Measurements from ENCODE around the gene ELK1. TPM values are rescaled to one million over a fixed set of nuclear protein-coding genes. Genes with fewer than 3 reads are reported as not detected.

The ELK1 gene
- total RNA-seq, 1 donor from 2014 or later, result 18.9 TPM

DNA sequence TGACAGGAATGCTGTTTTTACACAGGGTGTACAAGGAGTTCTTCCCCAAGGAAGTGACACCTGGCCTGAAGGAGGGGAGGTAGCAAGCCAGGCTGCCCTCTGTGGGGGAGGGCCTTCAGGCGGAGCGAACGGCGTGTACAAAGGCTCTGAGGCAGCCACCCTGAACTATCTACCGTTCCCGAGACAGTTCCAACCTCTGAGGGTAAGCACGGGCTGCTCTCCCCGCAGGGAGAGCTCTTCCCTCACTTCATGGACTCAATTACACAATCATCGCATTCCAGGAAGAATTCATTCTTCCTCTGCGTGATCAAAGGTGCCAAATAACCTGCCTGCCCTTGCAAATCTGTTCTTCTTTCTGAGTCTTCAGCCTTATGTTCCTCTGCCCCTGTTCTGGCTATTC lies 4.8 kb downstream of the ELK1 start:
- TF ChIP-seq POLR2AphosphoS5 (IDR thresholded peaks at IDR 0.05; ENCODE audit: insufficient read depth in 1 of 2, low read depth in 1 of 2) (no peak), POLR2A (IDR thresholded peaks at IDR 0.05) (no peak)
- intact Hi-C loops (cut with DNase I), result no loop called here
- Histone ChIP-seq H3K4me1 (peaks cover 14% of the 10 kb centered on the region), H3K27ac (no peak overlapping the region), H3K27me3 (no peaks in the 10 kb centered on the region), H3K36me3 (peaks cover 0 to 3% of the 10 kb centered on the region in 2 donors), H3K4me3 (no peak overlapping the region), H3K9me3 (no peaks in the 10 kb centered on the region)
- no peak for DNase-seq (ENCODE audit: extremely low spot score in 2 of 2)

DNA sequence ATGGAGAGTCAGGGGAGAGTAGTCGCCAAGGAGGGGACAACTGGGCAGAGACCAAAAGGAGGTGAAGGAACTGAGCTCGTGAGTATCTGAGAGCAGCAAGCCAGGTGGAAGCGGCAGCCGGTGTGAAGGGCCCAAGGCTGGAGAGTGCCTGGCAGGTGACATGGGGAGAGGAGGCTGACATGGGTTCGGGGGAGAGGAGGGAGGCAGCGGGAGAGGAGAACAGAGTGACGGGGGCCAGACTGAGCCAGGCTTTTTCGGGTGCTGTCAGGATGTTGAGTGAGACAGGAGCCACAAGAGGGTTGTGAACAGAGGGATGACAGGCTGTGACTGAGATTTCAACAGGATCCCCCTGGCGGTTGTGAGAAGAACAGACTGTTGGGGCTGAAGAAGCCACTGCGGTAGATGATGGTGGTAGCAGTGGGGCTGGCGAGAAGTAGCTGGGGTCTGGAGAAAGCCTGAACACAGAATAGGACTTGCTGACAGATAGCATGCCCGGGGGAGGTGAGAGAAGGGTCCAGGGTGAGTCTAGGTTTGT lies 5.7 kb downstream of the ELK1 start:
- intact Hi-C loops (cut with DNase I), result no loop called here
- TF ChIP-seq POLR2A (IDR thresholded peaks at IDR 0.05) (no peak), POLR2AphosphoS5 (IDR thresholded peaks at IDR 0.05; ENCODE audit: insufficient read depth in 1 of 2, low read depth in 1 of 2) (no peak)
- TF ChIP-seq, protein P1, sequence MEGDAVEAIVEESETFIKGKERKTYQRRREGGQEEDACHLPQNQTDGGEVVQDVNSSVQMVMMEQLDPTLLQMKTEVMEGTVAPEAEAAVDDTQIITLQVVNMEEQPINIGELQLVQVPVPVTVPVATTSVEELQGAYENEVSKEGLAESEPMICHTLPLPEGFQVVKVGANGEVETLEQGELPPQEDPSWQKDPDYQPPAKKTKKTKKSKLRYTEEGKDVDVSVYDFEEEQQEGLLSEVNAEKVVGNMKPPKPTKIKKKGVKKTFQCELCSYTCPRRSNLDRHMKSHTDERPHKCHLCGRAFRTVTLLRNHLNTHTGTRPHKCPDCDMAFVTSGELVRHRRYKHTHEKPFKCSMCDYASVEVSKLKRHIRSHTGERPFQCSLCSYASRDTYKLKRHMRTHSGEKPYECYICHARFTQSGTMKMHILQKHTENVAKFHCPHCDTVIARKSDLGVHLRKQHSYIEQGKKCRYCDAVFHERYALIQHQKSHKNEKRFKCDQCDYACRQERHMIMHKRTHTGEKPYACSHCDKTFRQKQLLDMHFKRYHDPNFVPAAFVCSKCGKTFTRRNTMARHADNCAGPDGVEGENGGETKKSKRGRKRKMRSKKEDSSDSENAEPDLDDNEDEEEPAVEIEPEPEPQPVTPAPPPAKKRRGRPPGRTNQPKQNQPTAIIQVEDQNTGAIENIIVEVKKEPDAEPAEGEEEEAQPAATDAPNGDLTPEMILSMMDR (IDR thresholded peaks at IDR 0.05), result no peak
- H3K27me3 ChIP-seq, result no peaks in the 10 kb centered on the region

DNA sequence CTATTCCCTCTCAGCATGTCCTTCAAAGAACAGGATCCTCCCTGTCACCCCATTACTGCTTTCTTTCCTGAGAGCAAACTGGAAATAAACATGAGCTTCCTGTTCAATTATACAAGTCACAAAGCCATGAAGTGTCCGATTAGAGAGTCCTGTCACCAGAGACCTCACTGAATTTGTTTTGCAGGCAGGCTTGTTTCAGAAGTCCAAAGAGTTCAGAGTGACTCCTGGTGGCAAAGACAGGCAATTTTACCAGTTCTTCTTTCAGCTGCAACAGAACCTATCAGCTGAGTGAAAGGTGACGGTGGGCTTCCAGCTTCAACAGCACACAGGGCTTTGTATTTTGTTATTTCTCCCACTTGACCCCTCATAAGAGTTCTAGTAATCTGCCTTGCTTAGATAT lies 6.4 kb downstream of the ELK1 start:
- no peak for DNase-seq (ENCODE audit: extremely low spot score in 2 of 2)
- H3K27me3 ChIP-seq, result no peaks in the 10 kb centered on the region
- H3K27ac ChIP-seq, result no peak overlapping the region
- peaks cover 8% of the 10 kb centered on the region for H3K4me1 ChIP-seq
- TF ChIP-seq POLR2AphosphoS5 (IDR thresholded peaks at IDR 0.05; ENCODE audit: insufficient read depth in 1 of 2, low read depth in 1 of 2), result no peak
- TF ChIP-seq POLR2A (IDR thresholded peaks at IDR 0.05), result no peak
- TF ChIP-seq, protein P1 (IDR thresholded peaks at IDR 0.05), result no peak
- peaks cover 0 to 13% of the 10 kb centered on the region in 2 donors for H3K36me3 ChIP-seq
- intact Hi-C loops (cut with DNase I), result no loop called here
- no peaks in the 10 kb centered on the region for H3K9me3 ChIP-seq
- H3K4me3 ChIP-seq, result no peak overlapping the region

More for the DNA sequence above, 5.7 kb downstream of the ELK1 start:
- Histone ChIP-seq H3K4me1 (peaks cover 14% of the 10 kb centered on the region), H3K4me3 (no peak overlapping the region), H3K36me3 (peaks cover 0 to 12% of the 10 kb centered on the region in 2 donors), H3K27ac (no peak overlapping the region), H3K9me3 (no peaks in the 10 kb centered on the region)
- no peak for DNase-seq (ENCODE audit: extremely low spot score in 2 of 2)

DNA sequence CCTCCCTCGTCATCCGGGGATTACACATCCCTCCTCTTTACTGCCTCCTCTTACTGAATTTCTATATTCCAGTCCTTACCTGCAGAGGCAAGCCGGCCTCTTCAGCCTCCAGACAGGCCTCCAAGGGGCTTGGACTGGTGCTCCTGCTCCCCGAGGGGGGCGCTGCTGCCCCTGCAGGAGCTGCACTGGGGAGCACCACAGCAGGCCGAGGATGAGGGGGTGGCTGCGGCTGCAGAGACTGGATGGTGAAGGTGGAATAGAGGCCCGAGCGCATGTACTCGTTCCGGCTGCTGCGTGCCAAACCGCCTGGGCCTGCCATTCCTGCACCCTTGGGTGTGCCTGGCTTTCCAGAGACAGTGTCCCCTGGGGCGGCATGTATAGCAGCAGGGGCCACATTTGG lies 11.5 kb downstream of the ELK1 start:
- H3K27ac ChIP-seq, result no peak overlapping the region

DNA sequence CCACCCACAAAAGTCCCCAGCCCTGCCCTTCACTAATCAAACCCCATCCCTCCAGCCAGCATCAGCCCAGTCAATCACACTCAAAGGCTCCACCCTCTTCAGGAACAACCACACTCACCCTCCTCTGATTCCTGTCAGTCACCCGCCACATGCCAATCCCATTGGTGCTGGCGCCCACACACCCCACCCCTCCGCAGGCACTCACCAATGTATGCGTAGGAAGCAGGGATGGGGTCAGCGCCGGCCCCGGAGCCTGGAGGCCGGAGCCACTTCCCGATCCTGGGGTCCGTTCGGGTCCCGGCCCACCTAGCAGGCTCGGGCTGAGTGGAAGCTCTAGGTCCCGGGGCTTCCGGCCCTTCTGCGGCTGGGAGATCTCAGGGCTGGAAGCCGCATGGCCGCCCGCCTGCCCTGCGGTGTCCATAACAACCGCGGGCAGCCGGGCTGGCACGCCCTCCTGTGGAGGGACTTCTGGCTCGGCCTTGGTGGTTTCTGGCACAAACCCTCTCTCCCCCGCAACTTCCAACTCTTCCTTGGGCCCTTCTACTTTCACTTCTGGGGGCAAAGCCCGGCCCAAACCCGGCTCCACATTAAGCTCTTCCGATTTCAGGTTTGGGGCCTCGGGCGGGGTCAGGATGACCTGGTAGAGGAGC lies 12.7 kb downstream of the ELK1 start:
- Histone ChIP-seq H3K9me3 (no peaks in the 10 kb centered on the region), H3K4me3 (no peak overlapping the region), H3K27me3 (no peaks in the 10 kb centered on the region), H3K36me3 (peaks cover 0 to 25% of the 10 kb centered on the region in 2 donors), H3K27ac (no peak overlapping the region), H3K4me1 (no peaks in the 10 kb centered on the region)
- TF ChIP-seq POLR2A (IDR thresholded peaks at IDR 0.05) (no peak), POLR2AphosphoS5 (IDR thresholded peaks at IDR 0.05; ENCODE audit: insufficient read depth in 1 of 2, low read depth in 1 of 2) (no peak)
- TF ChIP-seq, protein P1 (IDR thresholded peaks at IDR 0.05), result no peak
- intact Hi-C loops (cut with DNase I), result no loop called here
- DNase-seq (ENCODE audit: extremely low spot score in 2 of 2), result no peak

More for the DNA sequence above, 11.5 kb downstream of the ELK1 start:
- peaks cover 0 to 25% of the 10 kb centered on the region in 2 donors for H3K36me3 ChIP-seq
- no peak overlapping the region for H3K4me3 ChIP-seq
- TF ChIP-seq POLR2A (IDR thresholded peaks at IDR 0.05) (no peak), POLR2AphosphoS5 (IDR thresholded peaks at IDR 0.05; ENCODE audit: insufficient read depth in 1 of 2, low read depth in 1 of 2) (no peak)
- TF ChIP-seq, protein P1 (IDR thresholded peaks at IDR 0.05), result no peak
- H3K4me1 ChIP-seq, result no peaks in the 10 kb centered on the region
- no peaks in the 10 kb centered on the region for H3K9me3 ChIP-seq
- intact Hi-C loops (cut with DNase I), result no loop called here
- DNase-seq (ENCODE audit: extremely low spot score in 2 of 2), result no peak
- no peaks in the 10 kb centered on the region for H3K27me3 ChIP-seq
